Measurements from ENCODE around the gene COLQ. TPM values are rescaled to one million over a fixed set of nuclear protein-coding genes. Genes with fewer than 3 reads are reported as not detected.
"Not testable (repeated sequence)": the region's sequence is repeated elsewhere in the genome, so short reads cannot be mapped to it uniquely, and the experiment has no call there.

Gene COLQ
- total RNA-seq, 4 donors from 2014 or later: 0.23 to 3.8 (median 1.1) TPM

DNA sequence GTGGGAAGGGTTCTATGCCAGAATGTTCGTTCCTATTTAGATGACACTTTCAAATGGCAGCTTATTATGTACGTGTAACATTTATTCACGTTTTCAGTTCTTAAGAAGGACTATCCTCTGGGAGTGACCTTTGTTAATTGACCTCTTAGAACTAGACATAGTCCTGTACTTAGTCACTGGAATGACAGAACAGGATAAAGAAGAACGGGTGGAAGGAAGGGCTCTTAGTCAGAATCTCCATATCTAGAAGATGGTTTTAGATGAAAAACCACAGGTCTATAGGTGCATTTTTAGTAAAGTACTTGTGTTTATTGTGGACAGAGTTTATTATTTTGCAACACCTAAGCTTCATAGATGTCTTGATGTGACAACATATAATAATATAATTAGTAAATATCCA, 100.6 kb downstream of the COLQ start:
- WGBS: 85% methylated on average over 4 of the region's 4 CpGs
- Histone ChIP-seq H3K4me1 (peaks cover 9% of the 10 kb centered on the region), H3K36me3 (peaks cover 45% of the 10 kb centered on the region), H3K9me3 (no peaks in the 10 kb centered on the region), H3K4me3 (no peak overlapping the region), H3K27me3 (no peaks in the 10 kb centered on the region), H3K27ac (no peak overlapping the region)
- TF ChIP-seq POLR2AphosphoS5 (IDR thresholded peaks at IDR 0.05) (no peak), POLR2A (IDR thresholded peaks at IDR 0.05) (no peak), EP300 (IDR thresholded peaks at IDR 0.05) (no peak)
- TF ChIP-seq, protein P1, sequence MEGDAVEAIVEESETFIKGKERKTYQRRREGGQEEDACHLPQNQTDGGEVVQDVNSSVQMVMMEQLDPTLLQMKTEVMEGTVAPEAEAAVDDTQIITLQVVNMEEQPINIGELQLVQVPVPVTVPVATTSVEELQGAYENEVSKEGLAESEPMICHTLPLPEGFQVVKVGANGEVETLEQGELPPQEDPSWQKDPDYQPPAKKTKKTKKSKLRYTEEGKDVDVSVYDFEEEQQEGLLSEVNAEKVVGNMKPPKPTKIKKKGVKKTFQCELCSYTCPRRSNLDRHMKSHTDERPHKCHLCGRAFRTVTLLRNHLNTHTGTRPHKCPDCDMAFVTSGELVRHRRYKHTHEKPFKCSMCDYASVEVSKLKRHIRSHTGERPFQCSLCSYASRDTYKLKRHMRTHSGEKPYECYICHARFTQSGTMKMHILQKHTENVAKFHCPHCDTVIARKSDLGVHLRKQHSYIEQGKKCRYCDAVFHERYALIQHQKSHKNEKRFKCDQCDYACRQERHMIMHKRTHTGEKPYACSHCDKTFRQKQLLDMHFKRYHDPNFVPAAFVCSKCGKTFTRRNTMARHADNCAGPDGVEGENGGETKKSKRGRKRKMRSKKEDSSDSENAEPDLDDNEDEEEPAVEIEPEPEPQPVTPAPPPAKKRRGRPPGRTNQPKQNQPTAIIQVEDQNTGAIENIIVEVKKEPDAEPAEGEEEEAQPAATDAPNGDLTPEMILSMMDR (IDR thresholded peaks at IDR 0.05): no peak
- DNase-seq (ENCODE audit: low spot score in 2 of 2): no peak

GRCh38 chr3:15410966-15411365, 110.5 kb downstream of the COLQ start:
- WGBS: 97% methylated on average over 7 of the region's 7 CpGs
- peaks cover 44% of the 10 kb centered on the region for H3K36me3 ChIP-seq

DNA sequence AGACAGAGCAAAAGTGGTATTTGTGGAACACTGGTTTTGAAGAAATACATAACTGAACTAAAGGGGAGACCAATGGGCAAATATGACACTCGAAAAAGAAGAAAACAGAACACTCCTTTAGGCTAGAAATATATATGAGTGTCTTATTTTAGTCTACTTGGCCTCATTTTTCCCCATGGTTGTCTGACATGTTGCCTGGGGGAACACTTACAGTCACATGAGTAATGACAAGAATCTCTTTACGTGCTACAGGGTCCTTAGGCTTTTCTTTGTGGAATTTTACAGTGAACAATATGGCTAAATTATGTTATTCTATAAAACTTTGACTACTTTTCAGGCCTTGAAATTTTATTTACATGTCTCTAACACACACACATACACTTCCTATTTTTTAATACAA, 111.7 kb downstream of the COLQ start:
- H3K27me3 ChIP-seq: no peaks in the 10 kb centered on the region
- H3K4me3 ChIP-seq: no peak overlapping the region
- no peaks in the 10 kb centered on the region for H3K9me3 ChIP-seq
- no peak for TF ChIP-seq EP300 (IDR thresholded peaks at IDR 0.05)
- TF ChIP-seq, protein P1 (IDR thresholded peaks at IDR 0.05): no peak
- no peak for TF ChIP-seq POLR2AphosphoS5 (IDR thresholded peaks at IDR 0.05)
- no peak for TF ChIP-seq POLR2A (IDR thresholded peaks at IDR 0.05)
- DNase-seq (ENCODE audit: low spot score in 2 of 2): no peak
- peaks cover 33% of the 10 kb centered on the region for H3K36me3 ChIP-seq
- H3K4me1 ChIP-seq: peaks cover 6% of the 10 kb centered on the region
- H3K27ac ChIP-seq: no peak overlapping the region
- 85% methylated on average over 2 of the region's 2 CpGs for WGBS

More at GRCh38 chr3:15410966-15411365, 110.5 kb downstream of the COLQ start:
- DNase-seq (ENCODE audit: low spot score in 2 of 2): peak in 1 of 2 donors; percentile 65
- not testable (repeated sequence) for H3K4me3 ChIP-seq, H3K4me1 ChIP-seq, H3K27ac ChIP-seq, H3K9me3 ChIP-seq, H3K27me3 ChIP-seq

DNA sequence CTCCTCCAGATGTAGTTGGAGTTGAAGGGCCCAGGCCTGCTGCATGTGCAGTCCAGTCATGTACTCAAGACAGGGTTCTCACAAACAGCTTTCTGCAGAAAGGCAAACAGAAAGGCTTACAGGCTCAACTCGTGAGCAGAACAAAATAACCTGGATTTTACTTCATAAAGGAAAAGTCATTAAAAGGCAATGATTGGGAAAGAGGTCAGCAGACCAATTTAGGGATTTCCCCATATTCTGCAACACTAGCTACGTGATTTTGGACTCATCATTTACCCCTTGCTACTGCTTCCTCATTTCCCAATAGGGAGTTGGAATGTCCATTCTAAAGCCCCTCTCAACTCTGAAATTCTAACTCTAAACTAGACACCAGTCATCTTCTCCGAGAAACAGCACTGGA, 112.3 kb downstream of the COLQ start:
- Histone ChIP-seq H3K27me3 (no peaks in the 10 kb centered on the region), H3K27ac (no peak overlapping the region), H3K4me3 (no peak overlapping the region), H3K4me1 (peaks cover 6% of the 10 kb centered on the region), H3K36me3 (peaks cover 27% of the 10 kb centered on the region), H3K9me3 (no peaks in the 10 kb centered on the region)
- DNase-seq (ENCODE audit: low spot score in 2 of 2): no peak
- TF ChIP-seq POLR2AphosphoS5 (IDR thresholded peaks at IDR 0.05): no peak
- TF ChIP-seq, protein P1 (IDR thresholded peaks at IDR 0.05): no peak
- TF ChIP-seq EP300 (IDR thresholded peaks at IDR 0.05): no peak
- no peak for TF ChIP-seq POLR2A (IDR thresholded peaks at IDR 0.05)
- 77% methylated on average over 3 of the region's 3 CpGs for WGBS

DNA sequence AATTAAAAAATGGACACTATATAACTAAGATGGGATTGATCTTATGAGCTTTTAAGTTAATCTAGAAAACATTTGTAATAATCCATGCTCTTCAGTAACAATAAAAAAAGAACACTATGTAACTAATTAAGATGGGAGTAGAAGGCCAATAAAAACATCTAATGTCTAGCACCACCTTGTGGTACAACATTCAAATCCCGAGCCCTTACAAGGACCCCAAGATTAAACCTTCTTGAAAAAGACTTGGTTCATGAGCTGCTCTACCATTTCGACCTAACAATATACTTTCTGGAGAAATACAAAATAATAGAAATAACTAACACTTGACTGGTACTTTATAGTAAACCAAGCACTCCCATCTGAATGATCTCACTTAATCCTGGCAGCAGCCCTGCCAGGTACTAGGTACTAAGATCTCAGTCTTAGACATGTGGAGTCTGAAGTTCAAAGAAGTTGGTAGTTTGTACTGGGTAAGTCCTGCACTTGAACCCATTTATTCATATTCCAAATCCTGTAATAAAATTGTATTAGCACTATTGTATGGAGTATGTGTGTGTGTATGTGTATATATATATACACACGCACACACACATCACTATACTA, 116.0 kb downstream of the COLQ start:
- Histone ChIP-seq H3K27me3 (no peaks in the 10 kb centered on the region), H3K4me1 (peaks cover 6% of the 10 kb centered on the region), H3K36me3 (peaks cover 4% of the 10 kb centered on the region), H3K9me3 (no peaks in the 10 kb centered on the region), H3K27ac (no peak overlapping the region), H3K4me3 (no peak overlapping the region)
- WGBS: 36% methylated on average over 3 of the region's 3 CpGs
- TF ChIP-seq, protein P1 (IDR thresholded peaks at IDR 0.05): peak; percentile 35 to 49
- no peak for TF ChIP-seq POLR2A (IDR thresholded peaks at IDR 0.05)
- DNase-seq (ENCODE audit: low spot score in 2 of 2): no peak

DNA sequence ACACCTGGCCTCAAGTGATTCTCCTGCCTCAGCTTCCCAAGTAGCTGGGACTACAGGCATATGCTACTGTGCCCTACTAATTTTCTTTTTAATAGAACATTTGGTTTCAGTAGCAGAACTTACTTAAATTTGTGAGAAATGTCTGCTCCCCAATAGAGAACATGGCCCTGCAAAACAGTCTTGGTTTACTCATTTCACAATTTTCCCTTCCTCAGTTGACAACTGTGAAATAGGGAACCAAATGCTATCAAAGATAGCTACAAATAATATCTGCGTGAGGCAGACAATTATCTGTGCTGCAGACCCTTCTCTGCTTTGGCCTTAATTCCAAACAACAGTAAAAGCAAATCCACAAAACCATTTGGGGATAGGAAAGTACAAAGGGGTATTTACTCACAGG, 116.7 kb downstream of the COLQ start:
- H3K36me3 ChIP-seq: no peaks in the 10 kb centered on the region
- H3K27me3 ChIP-seq: no peaks in the 10 kb centered on the region
- TF ChIP-seq, protein P1 (IDR thresholded peaks at IDR 0.05): no peak
- no peak for TF ChIP-seq POLR2AphosphoS5 (IDR thresholded peaks at IDR 0.05)
- TF ChIP-seq EP300 (IDR thresholded peaks at IDR 0.05): no peak
- TF ChIP-seq POLR2A (IDR thresholded peaks at IDR 0.05): no peak
- peaks cover 6% of the 10 kb centered on the region for H3K4me1 ChIP-seq
- H3K27ac ChIP-seq: no peak overlapping the region
- H3K9me3 ChIP-seq: no peaks in the 10 kb centered on the region
- no peak overlapping the region for H3K4me3 ChIP-seq
- 97% methylated on average over 1 of the region's 1 CpG for WGBS
- no peak for DNase-seq (ENCODE audit: low spot score in 2 of 2)
